H9 (cell line): Measurements from ENCODE around the gene HFE. TPM values are rescaled to one million over a fixed set of nuclear protein-coding genes. Genes with fewer than 3 reads are reported as not detected.

Source experiments
- DNase-seq: peaks from one replicate; pipeline ENCODE4 v3.0.0-alpha.2; 2017
- H2AFZ ChIP-seq: one replicate; pipeline ENCODE4 v1.6.1; 2013; ENCODE audit warnings: mild to moderate bottlenecking, low read length, control low read depth, moderate library complexity
- H2AK5ac ChIP-seq: 2 replicates; pipeline ENCODE4 v1.6.1; 2013; ENCODE audit warnings: low read length, control low read depth, mixed read lengths; ENCODE audit not compliant: insufficient read length
- H2BK120ac ChIP-seq: one replicate; pipeline ENCODE4 v1.6.1; 2013; ENCODE audit warnings: low read depth, mild to moderate bottlenecking, low read length, control low read depth, inconsistent platforms; ENCODE audit not compliant: poor library complexity, severe bottlenecking
- H2BK12ac ChIP-seq: 2 replicates; pipeline ENCODE4 v1.6.1; 2013; ENCODE audit warnings: low read length, control low read depth, mixed read lengths, low read depth; ENCODE audit not compliant: insufficient read length
- H2BK15ac ChIP-seq: 2 replicates; pipeline ENCODE4 v1.6.1; 2013; ENCODE audit warnings: low read depth, low read length, control low read depth
- H2BK20ac ChIP-seq: one replicate; pipeline ENCODE4 v1.6.1; 2013; ENCODE audit warnings: low read depth, mild to moderate bottlenecking, low read length, control low read depth, inconsistent platforms; ENCODE audit not compliant: poor library complexity, severe bottlenecking
- H2BK5ac ChIP-seq: 2 replicates; pipeline ENCODE4 v1.6.1; 2013; ENCODE audit warnings: low read length, control low read depth, mixed read lengths; ENCODE audit not compliant: insufficient read length
- H3K14ac ChIP-seq: 2 replicates; pipeline ENCODE4 v1.6.1; 2013; ENCODE audit warnings: low read length, control low read depth; ENCODE audit not compliant: insufficient read depth
- H3K18ac ChIP-seq: 2 replicates; pipeline ENCODE4 v1.6.1; 2013; ENCODE audit warnings: low read depth, mild to moderate bottlenecking, mixed read lengths, low read length, control low read depth; ENCODE audit not compliant: insufficient read length
- H3K23ac ChIP-seq: 2 replicates; pipeline ENCODE4 v1.6.1; 2013; ENCODE audit warnings: low read length, control low read depth, mixed read lengths, low read depth; ENCODE audit not compliant: insufficient read length
- H3K23me2 ChIP-seq: 2 replicates; pipeline ENCODE4 v1.6.1; 2013; ENCODE audit warnings: low read depth, mild to moderate bottlenecking, mixed read lengths, low read length, control low read depth; ENCODE audit not compliant: insufficient read length, poor library complexity, severe bottlenecking
- H3K27ac ChIP-seq: 2 replicates; pipeline ENCODE4 v1.5.1; 2013; ENCODE audit warnings: low read length, control low read depth, mixed read lengths, low read depth; ENCODE audit not compliant: insufficient read length
- H3K27me3 ChIP-seq: 2 replicates; pipeline ENCODE4 v1.6.1; 2013; ENCODE audit warnings: low read length, control low read depth, inconsistent platforms; ENCODE audit not compliant: insufficient read depth
- H3K4ac ChIP-seq: 2 replicates; pipeline ENCODE4 v1.6.1; 2013; ENCODE audit warnings: low read depth, mild to moderate bottlenecking, control low read depth, inconsistent platforms, low read length, moderate library complexity
- H3K4me1 ChIP-seq: 2 replicates; pipeline ENCODE4 v1.6.1; 2013; ENCODE audit warnings: low read length, control low read depth, inconsistent platforms; ENCODE audit not compliant: insufficient read depth
- H3K4me2 ChIP-seq: 2 replicates; pipeline ENCODE4 v1.6.1; 2013; ENCODE audit warnings: low read length, control low read depth, mixed read lengths; ENCODE audit not compliant: insufficient read length, insufficient read depth
- H3K56ac ChIP-seq: 2 replicates; pipeline ENCODE4 v1.6.1; 2013; ENCODE audit warnings: low read depth, mild to moderate bottlenecking, mixed read lengths, low read length, control low read depth; ENCODE audit not compliant: insufficient read length
- H3K79me1 ChIP-seq: 2 replicates; pipeline ENCODE4 v1.6.1; 2013; ENCODE audit warnings: low read depth, mild to moderate bottlenecking, moderate library complexity, low read length, control low read depth, inconsistent platforms; ENCODE audit not compliant: insufficient read depth, poor library complexity, severe bottlenecking
- H3K79me2 ChIP-seq: 2 replicates; pipeline ENCODE4 v1.6.1; 2013; ENCODE audit warnings: low read length, control low read depth, inconsistent platforms; ENCODE audit not compliant: insufficient read depth
- H3K9ac ChIP-seq: 2 replicates; pipeline ENCODE4 v1.6.1; 2013; ENCODE audit warnings: low read length, control low read depth, mixed read lengths; ENCODE audit not compliant: insufficient read length; ENCODE audit errors: extremely low read depth
- H3K9me3 ChIP-seq: one replicate; pipeline ENCODE4 v1.6.1; 2013; ENCODE audit warnings: low read depth, low read length, inconsistent platforms; ENCODE audit not compliant: control insufficient read depth
- H3T11ph ChIP-seq: one replicate; pipeline ENCODE4 v1.6.1; 2013; ENCODE audit warnings: mild to moderate bottlenecking, low read length, control low read depth, inconsistent platforms
- H4K20me1 ChIP-seq: one replicate; pipeline ENCODE4 v1.6.1; 2013; ENCODE audit not compliant: control insufficient read depth, insufficient read length, insufficient read depth
- H4K5ac ChIP-seq: 2 replicates; pipeline ENCODE4 v1.6.1; 2013; ENCODE audit warnings: low read depth, mild to moderate bottlenecking, mixed read lengths, low read length, control low read depth; ENCODE audit not compliant: insufficient read length
- H4K8ac ChIP-seq: replicated peaks from 2 replicates; pipeline ENCODE4 v1.6.1; 2013; ENCODE audit warnings: low read length, control low read depth, mixed read lengths, low read depth; ENCODE audit not compliant: insufficient read length
- H4K91ac ChIP-seq: 2 replicates; pipeline ENCODE4 v1.6.1; 2013; ENCODE audit warnings: low read depth, mild to moderate bottlenecking, moderate library complexity, mixed read lengths, low read length, control low read depth; ENCODE audit not compliant: insufficient read length
- H3K27ac Mint-ChIP-seq, 3 experiments: 2 replicates in 2 of 3; 3 replicates in 1 of 3; pipeline ENCODE4 v1.8.0; 2020 to 2021; ENCODE audit warnings: mixed read lengths in 3 of 3, mild to moderate bottlenecking in 1 of 3, moderate library complexity in 1 of 3
- H3K27me3 Mint-ChIP-seq: 2 replicates; pipeline ENCODE4 v1.8.0; 2021; ENCODE audit warnings: low read depth, mild to moderate bottlenecking, moderate library complexity, mixed read lengths
- H3K36me3 Mint-ChIP-seq, 3 experiments: 2 replicates in 2 of 3; 3 replicates in 1 of 3; pipeline ENCODE4 v1.8.0; 2020 to 2021; ENCODE audit warnings: low read depth in 3 of 3, mixed read lengths in 3 of 3; ENCODE audit not compliant: insufficient read depth in 1 of 3
- H3K4me1 Mint-ChIP-seq, 2 experiments: 2 replicates each; pipeline ENCODE4 v1.8.0; 2020; ENCODE audit warnings: mixed read lengths in 2 of 2
- H3K4me3 Mint-ChIP-seq, 2 experiments: 2 replicates in 1 of 2; 3 replicates in 1 of 2; pipeline ENCODE4 v1.8.0; 2020 to 2021; ENCODE audit warnings: mild to moderate bottlenecking in 2 of 2, mixed read lengths in 2 of 2, moderate library complexity in 1 of 2
- H3K9me3 Mint-ChIP-seq, 2 experiments: 2 replicates in 1 of 2; 3 replicates in 1 of 2; pipeline ENCODE4 v1.8.0; 2020; ENCODE audit warnings: mild to moderate bottlenecking in 2 of 2, mixed read lengths in 2 of 2, moderate library complexity in 1 of 2
- CTCF ChIP-seq: fragments of 200-600 bp; sonication (generic); conservative IDR thresholded peaks from 3 replicates; pipeline ENCODE4 v1.8.0; 2021; ENCODE audit warnings: antibody characterized with exemption, mild to moderate bottlenecking
- WGBS: extraction: QIAGEN DNeasy Blood & Tissue Kit; methylation state at CpG from one replicate; pipeline ENCODE4 v1.1.7; 2013; ENCODE audit warnings: missing lambda C conversion rate, low lambda C conversion rate, mixed read lengths; ENCODE audit not compliant: insufficient read length; ENCODE audit errors: extremely low coverage; 5-methylcytosine and 5-hydroxymethylcytosine counted together
- total RNA-seq: library from RNA; stranded (reverse); gene quantifications from 2 replicates; pipeline ENCODE4 v1.2.1, GENCODE V29; 2021

Gene HFE
- total RNA-seq, 1 experiment from 2014 or later, result 0.98 TPM

DNA sequence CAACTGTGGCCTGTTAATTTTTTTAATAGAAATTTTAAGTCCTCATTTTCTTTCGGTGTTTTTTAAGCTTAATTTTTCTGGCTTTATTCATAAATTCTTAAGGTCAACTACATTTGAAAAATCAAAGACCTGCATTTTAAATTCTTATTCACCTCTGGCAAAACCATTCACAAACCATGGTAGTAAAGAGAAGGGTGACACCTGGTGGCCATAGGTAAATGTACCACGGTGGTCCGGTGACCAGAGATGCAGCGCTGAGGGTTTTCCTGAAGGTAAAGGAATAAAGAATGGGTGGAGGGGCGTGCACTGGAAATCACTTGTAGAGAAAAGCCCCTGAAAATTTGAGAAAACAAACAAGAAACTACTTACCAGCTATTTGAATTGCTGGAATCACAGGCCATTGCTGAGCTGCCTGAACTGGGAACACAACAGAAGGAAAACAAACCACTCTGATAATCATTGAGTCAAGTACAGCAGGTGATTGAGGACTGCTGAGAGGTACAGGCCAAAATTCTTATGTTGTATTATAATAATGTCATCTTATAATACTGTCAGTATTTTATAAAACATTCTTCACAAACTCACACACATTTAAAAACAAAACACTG, 10.1 kb downstream of the HFE start:
- peak; percentile 72 for DNase-seq
- no peak overlapping the region; a peak in 1 of 7 replicates for H3K27ac Mint-ChIP-seq
- H3K9me3 Mint-ChIP-seq, result no peaks in the 10 kb centered on the region

More for the DNA sequence above, 10.1 kb downstream of the HFE start:
- Histone ChIP-seq H3K4me2 (no peak overlapping the region), H3K79me2 (no peaks in the 10 kb centered on the region), H4K91ac (no peak overlapping the region), H3T11ph (no peak overlapping the region), H4K8ac (no peak overlapping the region), H3K18ac (no peak overlapping the region), H2BK120ac (no peak overlapping the region), H3K14ac (no peak overlapping the region), H3K4ac (no peak overlapping the region), H2BK5ac (no peak overlapping the region), H3K56ac (no peak overlapping the region), H2BK20ac (no peak overlapping the region), H3K27ac (no peak overlapping the region), H2BK15ac (no peak overlapping the region), H3K23me2 (no peaks in the 10 kb centered on the region), H2BK12ac (no peak overlapping the region), H4K20me1 (no peaks in the 10 kb centered on the region), H3K4me1 (no peaks in the 10 kb centered on the region), H2AFZ (no peak overlapping the region), H3K9me3 (no peaks in the 10 kb centered on the region), H3K9ac (no peak overlapping the region), H3K79me1 (no peaks in the 10 kb centered on the region), H3K27me3 (no peaks in the 10 kb centered on the region), H4K5ac (no peak overlapping the region), H2AK5ac (no peak overlapping the region), H3K23ac (no peak overlapping the region)
- TF ChIP-seq CTCF, result peak; percentile 86
- Mint-ChIP-seq H3K27me3 (no peaks in the 10 kb centered on the region), H3K4me3 (no peak overlapping the region), H3K4me1 (peaks cover 3% of the 10 kb centered on the region in 2 experiments), H3K36me3 (peaks cover 0 to 7% (median 0%) of the 10 kb centered on the region in 3 experiments; a peak in 2 of 7 replicates)
- WGBS, result no CpG with 5 or more reads among the region's 5 CpGs
